ENCODE measurements around the gene PHLDB1.

Gene PHLDB1

GRCh38 chr11:118656563-118657165 lies 49.2 kb downstream of the PHLDB1 start:
- Histone ChIP-seq H3K27me3 (ENCODE audit: insufficient read depth, low read length) (no peaks in the 10 kb centered on the region), H3K36me3 (ENCODE audit: insufficient read depth, low read length) (peaks cover 53% of the 10 kb centered on the region), H3K9me3 (ENCODE audit: insufficient read depth, low read depth, low read length) (no peaks in the 10 kb centered on the region), H3K4me1 (ENCODE audit: insufficient read depth, low read length) (peaks cover 23% of the 10 kb centered on the region), H3K27ac (ENCODE audit: low read depth, low read length) (no peak overlapping the region), H3K4me3 (ENCODE audit: low read length) (no peak overlapping the region), H3K9ac (ENCODE audit: low read depth, low read length) (no peak overlapping the region)
- WGBS: 96% methylated on average over 5 of the region's 5 CpGs

GRCh38 chr11:118657238-118657637 lies 49.8 kb downstream of the PHLDB1 start:
- no peak overlapping the region for H3K27ac ChIP-seq (ENCODE audit: low read depth, low read length)
- no peaks in the 10 kb centered on the region for H3K27me3 ChIP-seq (ENCODE audit: insufficient read depth, low read length)
- peaks cover 23% of the 10 kb centered on the region for H3K4me1 ChIP-seq (ENCODE audit: insufficient read depth, low read length)
- 92% methylated on average over 2 of the region's 2 CpGs for WGBS
- no peak overlapping the region for H3K4me3 ChIP-seq (ENCODE audit: low read length)
- no peaks in the 10 kb centered on the region for H3K9me3 ChIP-seq (ENCODE audit: insufficient read depth, low read depth, low read length)
- no peak overlapping the region for H3K9ac ChIP-seq (ENCODE audit: low read depth, low read length)
- H3K36me3 ChIP-seq (ENCODE audit: insufficient read depth, low read length): peaks cover 47% of the 10 kb centered on the region

GRCh38 chr11:118657709-118658428 lies 50.5 kb downstream of the PHLDB1 start:
- H3K9ac ChIP-seq (ENCODE audit: low read depth, low read length): no peak overlapping the region

GRCh38 chr11:118658429-118659313 lies 51.3 kb downstream of the PHLDB1 start:
- Histone ChIP-seq H3K27ac (ENCODE audit: low read depth, low read length) (peak overlapping the region; percentile 53; the same call in 1 of the 2 replicates), H3K9me3 (ENCODE audit: insufficient read depth, low read depth, low read length) (no peaks in the 10 kb centered on the region), H3K9ac (ENCODE audit: low read depth, low read length) (no peak overlapping the region), H3K4me1 (ENCODE audit: insufficient read depth, low read length) (peaks cover 23% of the 10 kb centered on the region), H3K36me3 (ENCODE audit: insufficient read depth, low read length) (peaks cover 33% of the 10 kb centered on the region), H3K27me3 (ENCODE audit: insufficient read depth, low read length) (no peaks in the 10 kb centered on the region), H3K4me3 (ENCODE audit: low read length) (no peak overlapping the region)
- WGBS: 74% methylated on average over 16 of the region's 16 CpGs

More at GRCh38 chr11:118657709-118658428, 50.5 kb downstream of the PHLDB1 start:
- H3K27ac ChIP-seq (ENCODE audit: low read depth, low read length): no peak overlapping the region
- peaks cover 41% of the 10 kb centered on the region for H3K36me3 ChIP-seq (ENCODE audit: insufficient read depth, low read length)
- no peaks in the 10 kb centered on the region for H3K9me3 ChIP-seq (ENCODE audit: insufficient read depth, low read depth, low read length)
- peaks cover 23% of the 10 kb centered on the region for H3K4me1 ChIP-seq (ENCODE audit: insufficient read depth, low read length)
- no peak overlapping the region for H3K4me3 ChIP-seq (ENCODE audit: low read length)
- no peaks in the 10 kb centered on the region for H3K27me3 ChIP-seq (ENCODE audit: insufficient read depth, low read length)
- WGBS: 89% methylated on average over 16 of the region's 16 CpGs

- Histone ChIP-seq H3K4me1 (ENCODE audit: insufficient read depth, low read length) (peaks cover 27% of the 10 kb centered on the region), H3K36me3 (ENCODE audit: insufficient read depth, low read length) (peaks cover 26% of the 10 kb centered on the region), H3K9ac (ENCODE audit: low read depth, low read length) (no peak overlapping the region), H3K9me3 (ENCODE audit: insufficient read depth, low read depth, low read length) (no peaks in the 10 kb centered on the region), H3K4me3 (ENCODE audit: low read length) (no peak overlapping the region), H3K27ac (ENCODE audit: low read depth, low read length) (no peak overlapping the region), H3K27me3 (ENCODE audit: insufficient read depth, low read length) (no peaks in the 10 kb centered on the region)
- 22% methylated on average over 26 of the region's 26 CpGs for WGBS
Measured at GRCh38 chr11:118659314-118659952, 52.0 kb downstream of the PHLDB1 start.

- Histone ChIP-seq H3K9ac (ENCODE audit: low read depth, low read length) (no peak overlapping the region), H3K4me3 (ENCODE audit: low read length) (no peak overlapping the region), H3K9me3 (ENCODE audit: insufficient read depth, low read depth, low read length) (no peaks in the 10 kb centered on the region), H3K27ac (ENCODE audit: low read depth, low read length) (no peak overlapping the region), H3K27me3 (ENCODE audit: insufficient read depth, low read length) (no peaks in the 10 kb centered on the region), H3K36me3 (ENCODE audit: insufficient read depth, low read length) (peaks cover 23% of the 10 kb centered on the region), H3K4me1 (ENCODE audit: insufficient read depth, low read length) (peaks cover 27% of the 10 kb centered on the region)
- 79% methylated on average over 14 of the region's 14 CpGs for WGBS
Measured at GRCh38 chr11:118659953-118660680, 52.7 kb downstream of the PHLDB1 start.

- 87% methylated on average over 7 of the region's 7 CpGs for WGBS
- peaks cover 15% of the 10 kb centered on the region for H3K36me3 ChIP-seq (ENCODE audit: insufficient read depth, low read length)
- no peaks in the 10 kb centered on the region for H3K27me3 ChIP-seq (ENCODE audit: insufficient read depth, low read length)
- H3K4me1 ChIP-seq (ENCODE audit: insufficient read depth, low read length): peaks cover 27% of the 10 kb centered on the region
- H3K27ac ChIP-seq (ENCODE audit: low read depth, low read length): no peak overlapping the region
- H3K9ac ChIP-seq (ENCODE audit: low read depth, low read length): no peak overlapping the region
- no peak overlapping the region for H3K4me3 ChIP-seq (ENCODE audit: low read length)
- no peaks in the 10 kb centered on the region for H3K9me3 ChIP-seq (ENCODE audit: insufficient read depth, low read depth, low read length)
Measured at GRCh38 chr11:118660681-118661424, 53.4 kb downstream of the PHLDB1 start.

GRCh38 chr11:118661425-118662301 lies 54.2 kb downstream of the PHLDB1 start:
- no peak overlapping the region for H3K9ac ChIP-seq (ENCODE audit: low read depth, low read length)
- peaks cover 29% of the 10 kb centered on the region for H3K4me1 ChIP-seq (ENCODE audit: insufficient read depth, low read length)
- H3K4me3 ChIP-seq (ENCODE audit: low read length): no peak overlapping the region
- H3K27me3 ChIP-seq (ENCODE audit: insufficient read depth, low read length): no peaks in the 10 kb centered on the region
- peaks cover 8% of the 10 kb centered on the region for H3K36me3 ChIP-seq (ENCODE audit: insufficient read depth, low read length)
- no peak overlapping the region for H3K27ac ChIP-seq (ENCODE audit: low read depth, low read length)
- no peaks in the 10 kb centered on the region for H3K9me3 ChIP-seq (ENCODE audit: insufficient read depth, low read depth, low read length)
- 94% methylated on average over 19 of the region's 19 CpGs for WGBS

- H3K27ac ChIP-seq (ENCODE audit: low read depth, low read length): no peak overlapping the region
- WGBS: 85% methylated on average over 8 of the region's 8 CpGs
- H3K36me3 ChIP-seq (ENCODE audit: insufficient read depth, low read length): no peaks in the 10 kb centered on the region; the same call in 1 of the 2 replicates
- no peaks in the 10 kb centered on the region for H3K27me3 ChIP-seq (ENCODE audit: insufficient read depth, low read length)
- peaks cover 29% of the 10 kb centered on the region for H3K4me1 ChIP-seq (ENCODE audit: insufficient read depth, low read length)
- H3K9me3 ChIP-seq (ENCODE audit: insufficient read depth, low read depth, low read length): no peaks in the 10 kb centered on the region
- no peak overlapping the region for H3K4me3 ChIP-seq (ENCODE audit: low read length)
- H3K9ac ChIP-seq (ENCODE audit: low read depth, low read length): no peak overlapping the region
Measured at GRCh38 chr11:118662401-118663271, 55.2 kb downstream of the PHLDB1 start.
